Gastroesophageal sphincter (tissue), 3 donors: Measurements from ENCODE around the gene KCNG1.

Experiments used
- CTCF ChIP-seq, 4 experiments: fragments of 200-600 bp in 2 of 4; fragments of 450-650 bp in 2 of 4; sonication (generic) in 1 of 4; IDR thresholded peaks; one replicate each; pipeline ENCODE4 v1.5.1; 2017 to 2019; ENCODE audit warnings: antibody characterized with exemption in 4 of 4, mild to moderate bottlenecking in 2 of 4, moderate library complexity in 2 of 4
- POLR2A ChIP-seq, 2 donors: fragments of 450-650 bp; IDR thresholded peaks; one replicate each; pipeline ENCODE4 v1.6.1; 2017; ENCODE audit warnings: antibody characterized with exemption in 2 of 2, mild to moderate bottlenecking in 2 of 2, moderate library complexity in 1 of 2
- POLR2AphosphoS5 ChIP-seq: sonication (generic); formaldehyde crosslinking; IDR thresholded peaks from one replicate; pipeline ENCODE4 v1.6.1; 2017; ENCODE audit warnings: antibody characterized with exemption

DNA sequence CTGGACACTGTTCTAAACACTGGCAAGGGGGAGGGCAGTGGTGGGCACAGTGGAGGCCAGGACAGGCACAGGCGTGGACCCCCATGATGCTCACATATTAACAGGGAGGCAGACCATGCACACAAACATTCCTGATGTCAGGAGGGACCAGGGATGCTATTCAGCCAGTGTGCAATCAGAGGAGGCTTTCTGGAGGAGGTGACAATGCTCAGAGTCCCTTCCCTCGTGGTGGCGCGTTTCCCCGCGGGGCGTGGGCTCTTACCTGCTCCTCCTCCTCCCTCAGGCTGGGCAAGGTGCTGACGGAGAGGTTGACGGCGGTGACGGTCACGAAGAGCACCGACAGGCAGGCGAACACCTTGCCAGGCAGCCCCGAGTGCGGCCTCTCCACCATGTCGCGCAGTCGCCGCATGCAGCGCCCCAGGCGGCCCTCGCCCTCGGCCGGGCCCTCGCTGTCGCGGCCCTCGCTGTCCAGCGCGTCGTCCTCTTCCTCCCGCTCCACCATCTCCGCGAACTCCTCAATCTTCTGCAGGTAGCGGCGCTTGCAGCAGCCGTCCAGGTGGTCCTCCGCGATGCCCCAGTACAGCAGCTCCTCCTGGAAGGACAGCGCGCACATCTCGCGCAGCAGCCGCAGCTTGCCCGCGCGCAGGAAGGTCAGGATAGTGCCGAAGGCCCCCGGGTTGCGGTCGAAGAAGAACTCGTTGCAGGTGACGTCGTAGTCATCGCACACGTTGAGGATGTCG is 13.4 kb downstream of the KCNG1 start:
- TF ChIP-seq POLR2AphosphoS5 (no peak), CTCF (IDR thresholded peaks at IDR 0.05) (no peak), POLR2A (IDR thresholded peaks at IDR 0.05) (no peak)
